BJ (cell line): ENCODE measurements around the gene DNAAF9. TPM values are rescaled to one million over a fixed set of nuclear protein-coding genes. Genes with fewer than 3 reads are reported as not detected.
"Not testable (repeated sequence)": the region's sequence is repeated elsewhere in the genome, so short reads cannot be mapped to it uniquely, and the experiment has no call there.

ENCODE experiments used
- CTCF ChIA-PET: fragments of 350-600 bp; formaldehyde crosslinking; extraction: SDS; loops from one replicate; lab custom pipeline; 2021; ENCODE audit warnings: antibody characterized with exemption, inconsistent platforms; lab: Yijun Ruan, JAX
- POLR2A ChIA-PET: fragments of 300-600 bp; sonication (Branson Sonifier 250); formaldehyde crosslinking; extraction: SDS; loops from one replicate; lab custom pipeline; 2021; ENCODE audit warnings: antibody characterized with exemption; lab: Charles Lee
- DNase-seq: peaks from one replicate; pipeline ENCODE4 v3.0.0-alpha.2; 2011; ENCODE audit warnings: low read depth
- H3K27me3 ChIP-seq: 2 replicates; pipeline ENCODE4 v1.6.0; 2011; ENCODE audit warnings: low read length; ENCODE audit not compliant: control insufficient read depth, insufficient read depth
- H3K36me3 ChIP-seq: 2 replicates; pipeline ENCODE4 v1.5.1; 2011; ENCODE audit warnings: low read length; ENCODE audit not compliant: control insufficient read depth, insufficient read depth
- H3K4me3 ChIP-seq: 2 replicates; pipeline ENCODE4 v1.5.1; 2011; ENCODE audit warnings: low read depth, mild to moderate bottlenecking, control low read depth, low read length
- polyA plus RNA-seq: library from polyadenylated mRNA; depleted of rRNA; stranded (reverse); fragments of >200 nt; gene quantifications from 2 replicates; pipeline ENCODE4 v1.2.3, GENCODE V29; 2011
- TF ChIP-seq, protein P1 (sequence below): IDR thresholded peaks from 2 replicates; pipeline ENCODE4 v1.5.1; 2011; ENCODE audit warnings: low read depth, mild to moderate bottlenecking, control low read depth, inconsistent platforms, low read length, moderate library complexity; ENCODE audit not compliant: insufficient read depth

The DNAAF9 gene
- polyA plus RNA-seq, 1 experiment: 10.0 TPM

DNA sequence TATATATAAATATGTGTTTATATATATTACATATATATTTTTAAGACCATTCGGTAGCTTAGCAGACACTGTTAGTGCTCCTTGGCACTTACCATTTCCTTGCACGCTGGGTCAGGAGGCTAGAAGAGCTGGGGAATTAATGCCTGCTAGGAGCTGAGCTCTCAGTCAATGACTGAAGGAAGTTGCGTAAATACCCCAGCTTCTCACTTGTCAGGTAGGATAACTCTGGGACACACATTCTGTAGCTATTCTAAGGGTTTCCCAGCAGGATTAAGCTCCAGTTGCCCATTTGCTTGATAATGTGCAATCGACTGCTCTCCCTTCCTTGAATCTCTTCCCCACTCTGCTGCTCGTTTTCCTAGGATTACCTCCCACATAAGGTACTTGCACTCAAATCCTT, 15.7 kb upstream of the DNAAF9 start:
- POLR2A ChIA-PET: no interaction called here
- CTCF ChIA-PET: no interaction called here
- TF ChIP-seq, protein P1, sequence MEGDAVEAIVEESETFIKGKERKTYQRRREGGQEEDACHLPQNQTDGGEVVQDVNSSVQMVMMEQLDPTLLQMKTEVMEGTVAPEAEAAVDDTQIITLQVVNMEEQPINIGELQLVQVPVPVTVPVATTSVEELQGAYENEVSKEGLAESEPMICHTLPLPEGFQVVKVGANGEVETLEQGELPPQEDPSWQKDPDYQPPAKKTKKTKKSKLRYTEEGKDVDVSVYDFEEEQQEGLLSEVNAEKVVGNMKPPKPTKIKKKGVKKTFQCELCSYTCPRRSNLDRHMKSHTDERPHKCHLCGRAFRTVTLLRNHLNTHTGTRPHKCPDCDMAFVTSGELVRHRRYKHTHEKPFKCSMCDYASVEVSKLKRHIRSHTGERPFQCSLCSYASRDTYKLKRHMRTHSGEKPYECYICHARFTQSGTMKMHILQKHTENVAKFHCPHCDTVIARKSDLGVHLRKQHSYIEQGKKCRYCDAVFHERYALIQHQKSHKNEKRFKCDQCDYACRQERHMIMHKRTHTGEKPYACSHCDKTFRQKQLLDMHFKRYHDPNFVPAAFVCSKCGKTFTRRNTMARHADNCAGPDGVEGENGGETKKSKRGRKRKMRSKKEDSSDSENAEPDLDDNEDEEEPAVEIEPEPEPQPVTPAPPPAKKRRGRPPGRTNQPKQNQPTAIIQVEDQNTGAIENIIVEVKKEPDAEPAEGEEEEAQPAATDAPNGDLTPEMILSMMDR: no peak

DNA sequence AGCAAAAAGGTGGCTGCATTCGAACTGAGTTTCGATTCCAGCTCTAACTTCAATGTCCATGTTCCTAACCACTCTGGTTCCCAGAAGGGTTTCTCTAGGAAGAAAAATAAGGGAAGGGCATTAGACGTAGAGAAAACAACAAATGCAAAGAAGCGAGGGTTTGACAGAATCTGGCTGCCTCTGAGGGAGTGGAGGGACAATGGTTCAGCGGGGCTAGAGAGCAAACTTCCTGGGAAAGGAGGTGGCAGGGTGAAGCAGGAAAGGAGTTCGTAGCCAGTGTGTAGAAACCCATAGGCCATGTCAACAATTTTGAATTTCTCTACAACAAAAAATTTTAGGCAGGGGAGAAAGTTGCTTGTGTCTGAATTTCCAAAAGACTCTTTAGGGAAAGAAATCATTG, 14.5 kb upstream of the DNAAF9 start:
- Histone ChIP-seq H3K27me3 (no peaks in the 10 kb centered on the region; the same call in 1 of the 2 replicates), H3K36me3 (no peaks in the 10 kb centered on the region), H3K4me3 (no peak overlapping the region)
- POLR2A ChIA-PET: no interaction called here
- CTCF ChIA-PET: no interaction called here
- TF ChIP-seq, protein P1: no peak
- DNase-seq: no peak

More for the DNA sequence above, 15.7 kb upstream of the DNAAF9 start:
- DNase-seq: no peak
- Histone ChIP-seq H3K36me3 (no peaks in the 10 kb centered on the region), H3K4me3 (no peak overlapping the region), H3K27me3 (no peaks in the 10 kb centered on the region; the same call in 1 of the 2 replicates)

DNA sequence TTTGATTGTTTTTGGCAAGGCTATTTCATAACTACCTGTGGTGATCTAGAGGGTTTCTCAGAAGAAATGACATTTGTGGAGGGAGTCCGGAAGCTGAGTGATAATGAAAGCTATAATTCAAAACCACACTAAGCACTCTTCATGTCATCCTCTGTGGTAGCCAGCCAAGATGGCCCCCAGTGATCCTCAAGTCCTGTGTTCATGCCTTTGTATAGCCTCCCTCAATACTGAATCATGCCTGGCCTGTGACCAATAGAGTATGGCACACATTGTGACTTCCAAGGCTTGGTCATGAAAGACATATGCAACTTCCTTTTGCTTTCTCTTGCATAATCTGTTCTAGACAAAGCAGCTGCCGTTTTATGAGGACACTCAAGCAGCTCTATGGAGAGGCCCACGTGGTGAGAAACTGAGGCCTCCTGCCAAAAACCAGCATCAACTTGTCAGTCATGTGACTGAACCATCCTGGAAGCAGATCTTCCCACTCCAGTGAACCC, 12.8 kb upstream of the DNAAF9 start:
- Histone ChIP-seq H3K27me3 (no peaks in the 10 kb centered on the region; the same call in none of the 2 replicates), H3K36me3 (no peaks in the 10 kb centered on the region), H3K4me3 (no peak overlapping the region)
- TF ChIP-seq, protein P1: no peak
- POLR2A ChIA-PET: no interaction called here
- CTCF ChIA-PET: interaction anchor here (0.8 kb wide), 1 partner anchor 11 kb away, joined by 3 read pairs; no protein-coding TSS in a partner anchor
- peak; percentile 67 for DNase-seq

DNA sequence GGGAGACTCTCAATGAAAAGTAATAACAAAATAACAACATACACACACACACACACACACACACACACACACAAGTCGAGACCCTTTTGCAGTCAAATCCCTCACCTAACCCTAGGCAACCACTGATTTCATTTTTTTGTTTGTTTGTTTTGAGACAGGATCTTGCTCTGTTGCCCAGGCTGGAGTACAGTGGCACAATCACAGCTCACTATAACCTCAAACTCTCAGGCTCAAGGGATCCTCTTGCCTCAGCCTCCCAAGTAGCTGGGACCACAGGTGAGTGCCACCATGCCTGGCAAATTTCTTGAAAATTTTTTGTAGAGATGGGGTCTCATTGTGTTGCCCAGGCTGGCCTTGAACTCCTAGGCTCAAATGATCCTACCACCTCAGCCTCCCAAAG, 10.7 kb upstream of the DNAAF9 start:
- H3K4me3 ChIP-seq, H3K36me3 ChIP-seq, DNase-seq, H3K27me3 ChIP-seq, POLR2A ChIA-PET: not testable (repeated sequence)
- CTCF ChIA-PET: interaction anchor here (0.6 kb wide), 1 partner anchor 50 kb away, joined by 3 read pairs; no protein-coding TSS in a partner anchor

DNA sequence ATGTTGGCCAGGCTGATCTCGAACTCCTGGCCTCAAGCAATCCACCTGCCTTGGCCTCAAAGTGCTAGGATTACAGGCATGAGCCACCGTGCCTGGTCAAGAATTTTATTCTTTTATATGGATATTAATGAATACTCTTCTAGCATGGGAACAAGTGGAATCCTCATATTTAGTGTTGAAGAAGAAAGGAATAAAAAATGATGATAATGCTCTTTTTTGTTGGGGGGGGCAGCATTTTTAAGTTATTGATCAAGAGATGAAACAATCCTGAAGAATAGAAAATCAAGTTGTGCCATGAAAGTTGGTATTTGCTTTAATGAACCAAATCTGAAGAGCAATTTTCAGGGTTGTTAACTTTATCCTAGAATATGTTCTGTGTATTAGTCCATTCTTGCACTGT, 6.7 kb upstream of the DNAAF9 start:
- ChIA-PET CTCF (no interaction called here), POLR2A (no interaction called here)

More for the DNA sequence above, 6.7 kb upstream of the DNAAF9 start:
- H3K4me3 ChIP-seq: no peak overlapping the region
- H3K36me3 ChIP-seq: no peaks in the 10 kb centered on the region
- TF ChIP-seq, protein P1: no peak
- H3K27me3 ChIP-seq: no peaks in the 10 kb centered on the region; the same call in none of the 2 replicates
- no peak for DNase-seq
